NT2/D1 (cell line): Measurements from ENCODE around the gene PDIA6.

Experiments
- SUZ12 ChIP-seq: IDR thresholded peaks from 2 replicates; pipeline ENCODE4 v1.6.1; 2011; ENCODE audit not compliant: insufficient read length, insufficient read depth; ENCODE audit errors: extremely low read depth
- YY1 ChIP-seq: IDR thresholded peaks from 2 replicates; pipeline ENCODE4 v1.6.1; 2011; ENCODE audit not compliant: insufficient read length, insufficient read depth
- ZNF274 ChIP-seq: IDR thresholded peaks from 2 replicates; pipeline ENCODE4 v1.6.1; 2011; ENCODE audit warnings: mild to moderate bottlenecking, low read depth, low read length

DNA sequence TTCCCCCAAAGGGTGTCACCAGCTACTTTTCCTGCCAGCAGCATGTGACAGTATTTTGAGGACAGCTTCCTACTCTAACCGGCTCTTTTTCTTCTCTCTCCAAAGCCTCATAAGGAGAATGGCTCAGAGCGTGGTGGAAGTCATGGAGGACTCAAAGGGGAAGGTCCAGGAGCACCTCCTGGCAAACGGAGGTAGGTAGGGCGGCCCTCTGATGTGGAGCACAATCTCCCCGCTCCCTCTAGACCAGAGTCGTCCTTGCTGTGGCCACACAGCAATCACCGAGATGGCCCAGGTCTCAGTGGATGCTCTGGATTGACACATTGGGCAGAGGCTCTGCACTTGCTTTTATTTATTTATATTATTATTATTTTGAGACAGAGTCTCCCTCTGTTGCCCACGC lies 58.7 kb downstream of the PDIA6 start:
- TF ChIP-seq YY1 (no peak), SUZ12 (no peak), ZNF274 (no peak)
